Measurements from ENCODE around the gene SUPT5H. TPM values are rescaled to one million over a fixed set of nuclear protein-coding genes. Genes with fewer than 3 reads are reported as not detected.

The SUPT5H gene
- total RNA-seq, 2 experiments from 2014 or later, result 127 to 141 TPM

GRCh38 chr19:39415111-39416046, 30.0 kb upstream of the SUPT5H start:
- no peak overlapping the region for H3K4me3 Mint-ChIP-seq
- intact Hi-C loops (cut with micrococcal nuclease), result loop anchor here (10.0 kb wide), 1 partner anchor 291 kb away; the partner anchor contains the start of gene PAK4
- POLR2A ChIA-PET, result interaction anchor here (0.7 to 8.7 kb wide), 5 partner anchors 12 to 20 kb away, joined by 3 to 66 read pairs (median 6); partner anchors contain the start of gene RPS16

GRCh38 chr19:39416152-39417120, 28.9 kb upstream of the SUPT5H start:
- Mint-ChIP-seq H3K27ac (no peak overlapping the region), H3K27me3 (peaks cover 2% of the 10 kb centered on the region), H3K36me3 (ENCODE audit: low read depth) (peaks cover 3% of the 10 kb centered on the region), H3K4me3 (no peak overlapping the region), H3K9me3 (no peaks in the 10 kb centered on the region), H3K4me1 (ENCODE audit: low read depth) (peaks cover 15% of the 10 kb centered on the region)
- TF ChIP-seq CTCF (IDR thresholded peaks at IDR 0.05), result no peak
- ATAC-seq (no peak), DNase-seq (no peak)
- CTCF ChIA-PET, result no interaction called here
- intact Hi-C loops (cut with micrococcal nuclease), result loop anchor here (10.0 kb wide), 1 partner anchor 292 kb away; the partner anchor contains the start of gene PAK4
- POLR2A ChIA-PET, result interaction anchor here (3.3 to 8.7 kb wide), 3 partner anchors 12 to 19 kb away, joined by 24 to 66 read pairs (median 29); partner anchors contain the start of gene RPS16

More at GRCh38 chr19:39415111-39416046, 30.0 kb upstream of the SUPT5H start:
- no peak for DNase-seq
- Mint-ChIP-seq H3K9me3 (no peaks in the 10 kb centered on the region), H3K27me3 (peaks cover 2% of the 10 kb centered on the region), H3K27ac (no peak overlapping the region), H3K4me1 (ENCODE audit: low read depth) (peaks cover 25% of the 10 kb centered on the region), H3K36me3 (ENCODE audit: low read depth) (peaks cover 9% of the 10 kb centered on the region)
- no peak for ATAC-seq
- CTCF ChIA-PET, result interaction anchor here (0.8 to 2.2 kb wide), 2 partner anchors 20 to 117 kb away, joined by 3 to 7 read pairs; partner anchors contain the start of gene RPS16
- no peak for TF ChIP-seq CTCF (IDR thresholded peaks at IDR 0.05)

- intact Hi-C loops (cut with micrococcal nuclease), result loop anchor here (10.0 kb wide), 1 partner anchor 293 kb away; the partner anchor contains the start of gene PAK4
- no peak for DNase-seq
- ChIA-PET POLR2A (interaction anchor here (0.7 to 8.7 kb wide), 4 partner anchors 10 to 111 kb away, joined by 3 to 66 read pairs (median 26); partner anchors contain the start of gene RPS16), CTCF (no interaction called here)
- Mint-ChIP-seq H3K4me3 (no peak overlapping the region), H3K27ac (no peak overlapping the region), H3K9me3 (no peaks in the 10 kb centered on the region), H3K36me3 (ENCODE audit: low read depth) (peaks cover 5% of the 10 kb centered on the region), H3K27me3 (no peaks in the 10 kb centered on the region), H3K4me1 (ENCODE audit: low read depth) (peaks cover 12% of the 10 kb centered on the region)
- ATAC-seq, result no peak
- TF ChIP-seq CTCF (IDR thresholded peaks at IDR 0.05), result no peak
Measured at GRCh38 chr19:39417463-39418181, 27.8 kb upstream of the SUPT5H start.

- Mint-ChIP-seq H3K27ac (no peak overlapping the region), H3K9me3 (no peaks in the 10 kb centered on the region), H3K36me3 (ENCODE audit: low read depth) (peaks cover 6% of the 10 kb centered on the region), H3K4me3 (no peak overlapping the region), H3K27me3 (no peaks in the 10 kb centered on the region), H3K4me1 (ENCODE audit: low read depth) (peaks cover 6% of the 10 kb centered on the region)
- ATAC-seq, result no peak
- CTCF ChIA-PET, result no interaction called here
- intact Hi-C loops (cut with micrococcal nuclease), result loop anchor here (10.0 kb wide), 1 partner anchor 294 kb away; the partner anchor contains the start of gene PAK4
- DNase-seq, result no peak
- POLR2A ChIA-PET, result interaction anchor here (0.7 to 8.7 kb wide), 5 partner anchors 9 to 35 kb away, joined by 3 to 66 read pairs (median 5); partner anchors contain the start of gene RPS16
- no peak for TF ChIP-seq CTCF (IDR thresholded peaks at IDR 0.05)
Measured at GRCh38 chr19:39419003-39419402, 26.4 kb upstream of the SUPT5H start.

All from activated CD8-positive, alpha-beta T cell treated with anti-CD3 and anti-CD28 coated beads for 36 hours (primary cell).